ENCODE data around the gene TMIGD1.

DNA sequence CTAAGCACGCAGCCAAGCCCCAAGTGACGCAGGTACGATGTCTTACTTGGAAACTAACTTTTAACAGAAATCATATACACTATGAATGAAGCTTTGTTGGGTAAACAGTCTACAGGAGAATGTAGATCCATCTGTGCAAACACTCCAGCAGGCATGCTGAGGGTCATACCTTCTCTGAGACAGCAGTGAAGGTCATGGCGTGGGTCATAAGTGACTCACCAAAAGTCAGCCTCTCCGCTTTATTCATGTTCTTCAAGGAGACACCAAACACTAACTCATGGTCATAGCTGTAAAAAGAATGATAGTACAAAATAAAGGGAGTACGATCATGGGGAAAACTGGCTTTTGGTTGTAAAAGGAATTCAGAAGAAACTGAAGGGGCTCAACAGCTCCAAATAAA is 62.8 kb downstream of the TMIGD1 start:
- TF ChIP-seq, protein P1, sequence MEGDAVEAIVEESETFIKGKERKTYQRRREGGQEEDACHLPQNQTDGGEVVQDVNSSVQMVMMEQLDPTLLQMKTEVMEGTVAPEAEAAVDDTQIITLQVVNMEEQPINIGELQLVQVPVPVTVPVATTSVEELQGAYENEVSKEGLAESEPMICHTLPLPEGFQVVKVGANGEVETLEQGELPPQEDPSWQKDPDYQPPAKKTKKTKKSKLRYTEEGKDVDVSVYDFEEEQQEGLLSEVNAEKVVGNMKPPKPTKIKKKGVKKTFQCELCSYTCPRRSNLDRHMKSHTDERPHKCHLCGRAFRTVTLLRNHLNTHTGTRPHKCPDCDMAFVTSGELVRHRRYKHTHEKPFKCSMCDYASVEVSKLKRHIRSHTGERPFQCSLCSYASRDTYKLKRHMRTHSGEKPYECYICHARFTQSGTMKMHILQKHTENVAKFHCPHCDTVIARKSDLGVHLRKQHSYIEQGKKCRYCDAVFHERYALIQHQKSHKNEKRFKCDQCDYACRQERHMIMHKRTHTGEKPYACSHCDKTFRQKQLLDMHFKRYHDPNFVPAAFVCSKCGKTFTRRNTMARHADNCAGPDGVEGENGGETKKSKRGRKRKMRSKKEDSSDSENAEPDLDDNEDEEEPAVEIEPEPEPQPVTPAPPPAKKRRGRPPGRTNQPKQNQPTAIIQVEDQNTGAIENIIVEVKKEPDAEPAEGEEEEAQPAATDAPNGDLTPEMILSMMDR (optimal IDR thresholded peaks at IDR 0.05 in 1 of 3, IDR thresholded peaks at IDR 0.05 in 1 of 3, conservative IDR thresholded peaks at IDR 0.05 in 1 of 3; ENCODE audit: extremely low read depth in 1 of 3, insufficient read depth in 2 of 3, low read length in 3 of 3): no peak
- TF ChIP-seq EZH2 (IDR thresholded peaks at IDR 0.05; ENCODE audit: low read length): no peak

Measured in keratinocyte (primary cell).